Endothelial cell (in vitro differentiated cells): ENCODE measurements around the gene NLRP12. TPM values are rescaled to one million over a fixed set of nuclear protein-coding genes. Genes with fewer than 3 reads are reported as not detected.

ENCODE experiments used
- DNase-seq: peaks from one replicate; pipeline ENCODE4 v3.0.0; 2021; ENCODE audit warnings: low spot score
- H3K27ac Mint-ChIP-seq: one replicate; pipeline ENCODE4 v1.8.0; 2021; ENCODE audit warnings: mixed read lengths, inconsistent platforms; ENCODE audit not compliant: unreplicated experiment
- H3K27me3 Mint-ChIP-seq: one replicate; pipeline ENCODE4 v1.8.0; 2021; ENCODE audit warnings: mild to moderate bottlenecking, moderate library complexity, mixed read lengths, inconsistent platforms; ENCODE audit not compliant: unreplicated experiment
- H3K36me3 Mint-ChIP-seq: one replicate; pipeline ENCODE4 v1.8.0; 2021; ENCODE audit warnings: mild to moderate bottlenecking, low read depth, mixed read lengths, inconsistent platforms; ENCODE audit not compliant: unreplicated experiment
- H3K4me1 Mint-ChIP-seq: one replicate; pipeline ENCODE4 v1.8.0; 2021; ENCODE audit warnings: mild to moderate bottlenecking, mixed read lengths, inconsistent platforms; ENCODE audit not compliant: unreplicated experiment
- H3K4me3 Mint-ChIP-seq: one replicate; pipeline ENCODE4 v1.8.0; 2021; ENCODE audit warnings: mild to moderate bottlenecking, mixed read lengths, inconsistent platforms; ENCODE audit not compliant: unreplicated experiment
- H3K9me3 Mint-ChIP-seq: one replicate; pipeline ENCODE4 v1.8.0; 2021; ENCODE audit warnings: mixed read lengths, inconsistent platforms; ENCODE audit not compliant: unreplicated experiment
- total RNA-seq: library from RNA; stranded (reverse); fragmentation: NEBNext Ultra II Directional; extraction: Animal tissue kit (Norgen Biotek cat#: 25700); gene quantifications from one replicate; pipeline ENCODE4 v1.2.1, GENCODE V29; 2021; ENCODE audit not compliant: unreplicated experiment
- TF ChIP-seq, protein P1 (sequence below): fragments of 200-600 bp; sonication (generic); IDR thresholded peaks from one replicate; pipeline ENCODE4 v1.5.0; 2021; ENCODE audit warnings: antibody characterized with exemption; ENCODE audit not compliant: unreplicated experiment

Gene NLRP12
- total RNA-seq, 1 donor from 2014 or later: 2.1 TPM

DNA sequence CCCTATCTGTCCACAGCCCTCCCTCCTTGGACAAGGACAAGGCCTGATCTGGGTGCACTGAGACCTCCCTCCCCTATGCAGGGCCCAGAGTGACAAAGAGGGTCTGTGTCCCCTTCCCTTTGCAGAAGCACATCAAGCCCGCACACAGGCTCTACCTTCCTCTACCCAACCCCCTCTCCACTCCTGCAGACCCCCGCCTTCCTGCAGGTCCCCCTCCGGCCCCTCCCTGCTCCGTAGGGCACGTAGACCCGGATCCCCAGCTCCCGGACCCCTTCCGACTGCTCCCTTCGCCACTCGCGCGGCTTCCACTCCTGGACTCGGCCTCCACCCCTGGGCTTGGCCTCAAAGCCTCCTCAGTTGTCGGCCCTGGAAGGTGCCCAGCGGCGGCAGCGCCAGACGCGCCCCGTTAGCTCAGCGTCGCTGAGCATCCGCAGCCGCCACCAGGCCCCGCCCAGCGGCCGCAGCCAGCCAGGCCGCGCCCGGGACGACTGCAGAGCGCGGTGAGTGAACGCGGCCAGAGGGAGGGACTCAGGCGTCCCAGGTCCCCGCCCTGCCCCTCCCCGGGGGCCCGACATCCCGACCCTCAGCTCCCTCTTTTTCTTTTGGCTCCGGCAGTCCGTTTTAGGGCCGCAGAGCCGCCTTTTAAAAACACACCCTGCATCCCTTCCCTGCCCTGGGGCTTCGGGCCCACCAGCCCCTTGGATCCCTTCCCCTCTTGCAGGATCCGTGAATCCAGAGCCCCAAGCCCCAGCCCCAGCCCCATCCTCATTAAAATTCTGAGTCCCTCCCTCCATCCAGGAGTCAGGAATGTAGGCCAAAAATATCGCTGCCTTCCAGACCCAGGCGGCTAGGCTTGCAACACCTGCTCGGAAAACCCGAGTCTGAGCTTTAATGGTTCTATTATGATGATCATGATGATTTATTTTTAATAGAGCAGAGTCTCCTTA is 42.1 kb upstream of the NLRP12 start:
- Mint-ChIP-seq H3K4me3 (peak overlapping the region; percentile 87), H3K4me1 (peaks cover 19% of the 10 kb centered on the region), H3K36me3 (peaks cover 13% of the 10 kb centered on the region), H3K9me3 (no peaks in the 10 kb centered on the region), H3K27ac (peak overlapping the region; percentile 99), H3K27me3 (peaks cover 40% of the 10 kb centered on the region)
- TF ChIP-seq, protein P1, sequence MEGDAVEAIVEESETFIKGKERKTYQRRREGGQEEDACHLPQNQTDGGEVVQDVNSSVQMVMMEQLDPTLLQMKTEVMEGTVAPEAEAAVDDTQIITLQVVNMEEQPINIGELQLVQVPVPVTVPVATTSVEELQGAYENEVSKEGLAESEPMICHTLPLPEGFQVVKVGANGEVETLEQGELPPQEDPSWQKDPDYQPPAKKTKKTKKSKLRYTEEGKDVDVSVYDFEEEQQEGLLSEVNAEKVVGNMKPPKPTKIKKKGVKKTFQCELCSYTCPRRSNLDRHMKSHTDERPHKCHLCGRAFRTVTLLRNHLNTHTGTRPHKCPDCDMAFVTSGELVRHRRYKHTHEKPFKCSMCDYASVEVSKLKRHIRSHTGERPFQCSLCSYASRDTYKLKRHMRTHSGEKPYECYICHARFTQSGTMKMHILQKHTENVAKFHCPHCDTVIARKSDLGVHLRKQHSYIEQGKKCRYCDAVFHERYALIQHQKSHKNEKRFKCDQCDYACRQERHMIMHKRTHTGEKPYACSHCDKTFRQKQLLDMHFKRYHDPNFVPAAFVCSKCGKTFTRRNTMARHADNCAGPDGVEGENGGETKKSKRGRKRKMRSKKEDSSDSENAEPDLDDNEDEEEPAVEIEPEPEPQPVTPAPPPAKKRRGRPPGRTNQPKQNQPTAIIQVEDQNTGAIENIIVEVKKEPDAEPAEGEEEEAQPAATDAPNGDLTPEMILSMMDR: no peak
- peak; percentile 73 for DNase-seq

DNA sequence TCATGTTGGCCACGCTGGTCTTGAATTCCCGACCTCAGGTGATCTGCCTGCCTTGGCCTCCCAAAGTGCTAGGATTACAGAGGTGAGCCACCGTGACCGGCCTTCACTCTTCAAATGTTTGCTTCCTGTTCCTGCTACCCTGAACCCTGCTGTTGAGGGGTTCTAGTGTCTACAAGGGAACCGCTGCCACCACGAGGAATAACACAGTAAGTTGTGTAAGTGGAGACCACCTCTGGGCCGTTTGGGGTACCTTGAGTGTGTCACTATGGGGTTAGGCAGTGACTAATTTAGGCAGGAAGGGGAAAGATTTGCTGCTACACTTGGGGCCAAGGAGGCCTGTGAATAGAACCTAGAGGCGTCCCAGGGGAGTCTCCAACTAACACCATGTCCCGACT is 41.4 kb upstream of the NLRP12 start:
- Mint-ChIP-seq H3K4me3 (peak overlapping the region; percentile 76), H3K36me3 (peaks cover 8% of the 10 kb centered on the region), H3K9me3 (no peaks in the 10 kb centered on the region), H3K27ac (peak overlapping the region; percentile 91), H3K27me3 (peaks cover 35% of the 10 kb centered on the region), H3K4me1 (peaks cover 13% of the 10 kb centered on the region)
- DNase-seq: no peak
- TF ChIP-seq, protein P1: no peak

DNA sequence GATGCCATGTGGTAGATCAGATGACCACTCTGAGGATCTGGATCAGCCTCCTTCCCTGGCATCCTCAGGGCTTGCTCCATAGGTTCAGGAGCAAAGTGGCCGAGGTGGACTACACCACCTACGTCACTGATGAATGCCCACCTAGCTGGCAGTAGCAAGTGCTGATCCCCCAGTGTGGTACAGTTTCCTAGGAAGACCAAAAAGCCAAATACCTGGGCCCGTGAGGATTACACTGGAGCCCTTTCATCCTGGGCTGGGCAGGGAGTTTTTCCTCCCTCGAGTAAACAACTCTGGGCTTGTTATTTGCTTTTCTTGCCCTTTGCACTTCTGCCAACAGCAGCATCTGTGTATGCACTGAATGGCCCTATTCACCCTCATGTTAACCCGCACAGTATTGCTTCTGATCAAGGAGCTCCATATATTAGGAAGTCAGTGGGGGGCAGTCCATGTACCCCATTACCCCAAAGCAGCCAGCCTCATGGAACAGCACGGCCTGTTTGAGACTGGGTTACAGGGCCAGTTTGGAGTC is 40.3 kb upstream of the NLRP12 start:
- H3K4me3 Mint-ChIP-seq: no peak overlapping the region
- H3K4me1 Mint-ChIP-seq: peaks cover 11% of the 10 kb centered on the region
- TF ChIP-seq, protein P1: no peak
- H3K36me3 Mint-ChIP-seq: peaks cover 7% of the 10 kb centered on the region
- H3K27ac Mint-ChIP-seq: no peak overlapping the region
- no peaks in the 10 kb centered on the region for H3K9me3 Mint-ChIP-seq
- DNase-seq: no peak
- H3K27me3 Mint-ChIP-seq: peaks cover 30% of the 10 kb centered on the region

DNA sequence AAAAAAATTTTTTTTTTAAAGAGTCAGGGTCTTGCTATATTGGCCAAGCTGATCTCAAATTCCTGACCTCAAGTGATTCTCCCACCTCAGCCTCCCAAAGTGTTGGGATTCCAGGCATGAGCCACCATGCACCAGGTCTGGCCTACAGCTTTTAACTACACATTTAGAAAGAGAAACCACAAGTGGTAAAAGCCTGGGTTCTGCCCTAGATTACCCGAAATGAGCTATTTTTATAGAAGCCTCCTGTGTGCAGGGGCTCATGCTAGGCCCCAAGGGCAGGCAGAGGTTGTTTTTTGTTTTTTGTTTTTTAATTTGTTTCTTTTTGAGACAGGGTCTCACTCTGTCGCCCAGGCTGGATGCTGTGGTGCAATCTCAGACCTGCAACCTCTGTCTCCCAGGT is 29.6 kb upstream of the NLRP12 start:
- DNase-seq: no peak
- no peaks in the 10 kb centered on the region for H3K36me3 Mint-ChIP-seq
- H3K27ac Mint-ChIP-seq: no peak overlapping the region
- H3K27me3 Mint-ChIP-seq: no peaks in the 10 kb centered on the region
- H3K4me1 Mint-ChIP-seq: peaks cover 4% of the 10 kb centered on the region
- TF ChIP-seq, protein P1: no peak
- no peak overlapping the region for H3K4me3 Mint-ChIP-seq
- no peaks in the 10 kb centered on the region for H3K9me3 Mint-ChIP-seq

DNA sequence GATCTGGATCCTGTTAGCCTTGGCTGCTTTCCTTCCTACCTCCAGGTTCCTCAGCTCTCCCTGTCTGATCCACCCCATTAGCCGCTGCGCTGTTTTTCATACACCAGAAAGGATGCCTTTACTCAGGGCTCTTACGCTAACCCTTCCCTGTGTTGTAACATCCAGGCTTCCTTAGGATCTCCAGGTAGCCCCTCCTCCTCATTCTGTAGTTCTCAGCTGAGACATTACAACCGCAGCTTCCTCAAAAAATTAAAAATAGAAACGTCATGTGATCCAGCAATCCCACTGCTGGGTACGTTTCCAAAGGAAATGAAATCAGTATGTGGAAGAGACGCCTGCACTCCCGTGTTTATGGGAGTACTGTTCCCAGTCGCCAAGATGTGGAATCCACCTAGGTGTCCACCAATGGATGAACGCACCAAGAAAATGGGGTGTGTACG is 25.1 kb upstream of the NLRP12 start:
- Mint-ChIP-seq H3K27ac (no peak overlapping the region), H3K36me3 (no peaks in the 10 kb centered on the region)
- DNase-seq: no peak

More for the DNA sequence above, 25.1 kb upstream of the NLRP12 start:
- H3K9me3 Mint-ChIP-seq: no peaks in the 10 kb centered on the region
- TF ChIP-seq, protein P1: no peak
- H3K27me3 Mint-ChIP-seq: no peaks in the 10 kb centered on the region
- H3K4me3 Mint-ChIP-seq: no peak overlapping the region
- H3K4me1 Mint-ChIP-seq: peaks cover 4% of the 10 kb centered on the region
